ENCODE measurements around the gene ONECUT3.
"Not testable (repeated sequence)": the region's sequence is repeated elsewhere in the genome, so short reads cannot be mapped to it uniquely, and the experiment has no call there.

The ONECUT3 gene

GRCh38 chr19:1756705-1757465, 3.6 kb downstream of the ONECUT3 start:
- DNase-seq = no peak

- no peak for DNase-seq
These were observed 4.3 kb downstream of the ONECUT3 start for GRCh38 chr19:1757468-1758230.

DNA sequence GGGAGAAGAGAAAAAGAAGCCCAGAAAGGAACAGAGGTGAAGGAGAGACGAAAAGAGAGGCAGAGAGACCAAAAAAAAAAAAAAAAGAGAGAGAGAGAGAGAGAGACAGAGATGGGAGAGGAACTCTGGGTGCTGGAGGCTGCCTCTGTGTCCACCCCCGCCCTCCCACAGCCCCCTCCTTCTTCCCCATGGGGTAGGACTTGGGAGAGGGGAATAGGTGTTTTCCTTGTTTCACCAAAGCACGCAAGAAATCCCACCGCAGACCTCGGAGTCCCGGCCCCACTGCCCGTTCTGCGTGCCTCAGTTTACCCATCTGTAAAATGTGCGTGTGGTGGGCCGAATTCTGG, 4.9 kb downstream of the ONECUT3 start:
- DNase-seq = no peak

DNA sequence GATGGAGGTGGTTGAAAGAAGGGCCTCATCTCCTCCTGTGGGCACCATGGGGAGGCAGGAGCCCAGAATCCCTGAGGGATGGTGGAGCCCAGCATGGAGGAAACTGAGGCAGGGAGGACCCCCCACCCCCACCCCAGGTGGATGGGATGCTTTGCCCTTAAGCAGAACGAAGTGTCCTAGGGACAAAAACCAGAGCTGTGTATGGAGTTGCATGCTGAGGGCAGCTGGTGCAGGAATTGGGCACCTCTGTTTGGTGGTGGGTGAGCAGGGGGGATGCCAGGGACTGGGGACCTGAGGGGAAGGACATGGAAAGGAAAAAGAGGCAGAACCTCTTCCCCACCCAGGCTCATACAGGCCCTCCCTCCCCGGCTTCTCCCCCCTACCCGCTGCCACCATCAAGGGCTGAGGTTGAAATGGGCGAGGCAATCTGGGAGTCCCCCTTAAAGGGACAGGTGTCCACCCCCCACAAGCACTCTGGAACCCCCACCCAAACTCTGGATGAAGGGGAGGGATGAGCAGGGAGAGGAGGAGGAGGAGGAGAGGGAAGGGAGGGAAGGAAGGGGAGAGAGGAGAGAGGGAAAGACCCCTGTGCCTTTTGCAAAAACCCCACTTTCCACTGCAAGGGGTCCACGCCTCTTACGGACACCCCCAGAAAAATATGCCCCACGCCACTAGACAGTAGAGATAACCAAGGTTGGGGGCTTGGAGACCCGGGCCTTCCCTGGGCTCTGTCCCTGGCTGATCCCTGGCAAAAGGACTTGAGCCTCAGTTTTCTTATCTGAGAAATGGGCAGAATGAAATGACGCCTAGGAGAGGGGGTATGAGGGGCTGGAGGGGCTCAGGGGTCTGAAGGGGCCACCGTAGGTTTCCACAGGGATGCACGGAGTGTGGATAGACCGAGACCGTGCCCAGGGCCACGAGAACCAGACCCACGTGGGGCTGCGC, 5.9 kb downstream of the ONECUT3 start:
- no peak for DNase-seq

DNA sequence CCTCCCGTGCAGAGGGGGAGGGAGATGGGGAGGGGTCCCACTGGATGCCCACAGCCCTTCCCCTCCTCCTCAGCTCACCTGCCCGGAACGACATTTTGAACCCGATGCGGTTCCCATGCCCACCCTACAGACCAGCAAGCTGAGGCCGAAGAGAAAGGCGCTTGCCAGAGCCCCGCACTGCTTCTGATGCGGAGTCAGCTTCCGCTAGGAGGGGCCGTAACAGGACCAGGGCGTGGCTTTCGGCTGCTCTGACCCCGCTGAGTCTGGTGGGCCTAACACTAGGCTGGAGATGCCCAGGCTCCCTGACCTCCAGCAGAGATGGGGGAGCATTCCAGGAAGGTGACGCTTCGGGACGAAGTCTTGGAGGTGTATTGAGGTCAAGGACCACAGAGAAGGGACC, 6.7 kb downstream of the ONECUT3 start:
- no peak for DNase-seq

- not testable (repeated sequence) for DNase-seq
These were observed 7.7 kb downstream of the ONECUT3 start for GRCh38 chr19:1760786-1761527.

DNA sequence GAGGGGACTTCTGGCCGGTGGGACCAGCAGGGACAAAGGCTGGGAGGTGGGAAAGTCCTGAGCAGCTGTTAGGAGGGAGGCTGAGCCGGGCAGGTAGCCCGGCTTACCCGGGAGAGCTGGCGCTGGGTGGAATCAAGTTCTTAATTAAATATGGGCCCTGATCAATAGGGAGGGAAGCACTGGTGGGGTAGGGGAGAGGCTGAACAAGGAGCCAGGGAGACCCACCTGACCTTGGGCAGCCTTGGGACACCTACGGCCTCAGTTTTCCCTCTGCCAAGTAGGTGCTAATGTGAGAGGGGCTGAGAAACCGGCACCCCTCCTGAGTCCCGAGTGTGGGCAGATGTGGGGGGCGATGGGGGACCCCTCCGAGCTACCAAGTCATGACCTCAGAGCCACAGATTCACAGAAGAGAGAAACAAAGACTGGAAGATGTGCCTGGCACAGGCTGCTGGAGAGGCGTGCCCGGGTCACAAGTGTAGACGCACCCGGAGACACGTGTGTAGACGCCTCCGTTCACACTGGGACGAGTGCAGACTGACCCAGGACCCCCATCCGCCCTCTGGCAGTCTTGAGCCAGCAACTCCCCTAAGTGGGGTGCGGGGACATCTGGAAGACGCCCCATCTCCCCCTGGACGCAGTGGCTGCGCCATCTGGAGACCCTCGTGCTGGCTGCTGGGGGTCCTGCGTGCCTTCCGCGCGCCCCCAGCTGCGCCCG, 8.4 kb downstream of the ONECUT3 start:
- DNase-seq = no peak

DNA sequence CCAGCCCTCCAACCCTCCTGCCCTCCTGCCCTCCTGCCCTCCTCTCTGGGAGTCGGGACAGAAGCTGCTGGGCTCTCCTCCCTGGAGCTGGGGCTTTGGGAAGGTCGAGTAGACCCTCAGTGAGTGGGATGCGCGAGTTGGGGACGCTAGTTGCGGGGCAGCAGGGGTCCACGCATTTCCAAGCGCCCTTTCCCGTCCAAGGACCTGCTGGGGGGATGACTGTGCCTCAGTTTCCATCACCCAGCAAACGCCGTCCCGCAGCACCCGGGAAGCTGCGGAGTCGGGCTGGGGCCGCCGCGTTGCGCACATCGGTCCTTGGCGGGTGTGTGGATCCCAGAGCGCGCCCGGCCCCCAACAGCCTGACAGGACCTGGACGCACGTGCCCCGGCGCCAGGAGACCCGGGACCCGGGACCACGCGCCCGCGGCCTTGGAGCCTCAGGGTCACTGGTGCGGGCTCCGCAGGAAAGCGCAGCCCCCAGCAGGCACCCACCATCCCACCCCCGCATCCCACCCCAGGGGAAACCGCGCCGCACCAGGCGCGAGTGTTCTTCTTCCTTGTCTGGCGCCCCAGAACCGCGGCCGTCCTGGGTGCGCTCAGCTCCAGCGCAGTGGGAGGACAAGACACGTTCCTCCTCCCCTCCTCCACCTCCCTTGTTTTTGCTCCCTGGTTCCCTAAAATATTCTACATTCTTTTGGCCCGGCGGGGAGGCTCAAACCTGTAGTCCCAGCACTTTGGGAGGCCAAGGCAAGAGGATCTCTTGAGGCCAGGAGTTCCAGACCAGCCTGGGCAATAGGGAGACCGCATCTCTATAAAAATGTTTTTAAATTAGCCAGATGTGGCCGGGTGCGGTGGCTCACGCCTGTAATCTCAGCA, 9.2 kb downstream of the ONECUT3 start:
- no peak for DNase-seq

DNA sequence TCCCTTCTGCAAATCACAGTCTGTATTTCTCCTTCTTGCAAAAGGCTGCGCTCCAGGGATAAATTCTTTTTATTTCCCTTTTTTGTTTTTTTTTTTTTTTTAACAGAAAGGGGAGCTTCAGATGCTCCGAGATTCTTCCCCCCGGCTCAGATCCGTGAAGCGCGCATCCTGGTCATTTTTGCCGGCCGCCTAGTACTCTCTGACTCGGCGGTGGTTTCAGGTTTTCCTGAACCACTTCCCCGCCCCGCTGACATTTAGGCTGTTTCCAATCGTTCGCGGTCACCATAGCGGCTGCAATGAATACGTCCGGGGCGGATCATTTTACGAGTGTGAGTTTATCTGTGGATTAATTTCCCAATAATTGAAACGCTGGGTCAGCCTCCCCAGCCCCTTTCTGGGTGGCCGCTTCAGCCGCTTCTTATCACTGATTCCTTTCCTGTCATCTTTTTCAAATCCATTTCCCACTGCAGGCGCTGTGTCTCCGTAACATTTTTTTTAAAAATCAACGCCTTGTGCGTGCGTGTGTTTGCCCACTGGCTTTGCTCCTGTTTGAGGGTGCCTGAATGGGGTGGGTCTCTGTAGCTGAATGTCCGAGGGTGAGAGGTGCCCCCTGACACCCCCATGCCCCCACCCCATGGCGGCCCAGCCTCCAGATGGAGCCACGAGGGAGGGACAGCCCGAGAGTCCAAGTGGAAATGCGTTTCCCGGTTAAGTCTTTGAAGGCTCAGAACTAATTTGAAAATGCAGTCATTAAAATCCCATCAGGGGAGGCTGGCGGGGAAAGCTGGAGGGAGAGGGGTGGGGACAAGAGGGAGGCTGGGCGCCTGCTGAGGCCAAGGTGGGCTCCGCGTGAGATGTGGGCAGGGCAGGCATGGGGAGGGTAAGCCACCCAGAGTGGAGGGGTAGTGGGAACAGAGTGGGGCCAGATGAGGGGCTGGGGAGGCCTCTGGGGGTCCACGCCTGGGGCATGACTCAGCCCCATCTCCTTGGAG, 10.6 kb downstream of the ONECUT3 start:
- no peak for DNase-seq

- DNase-seq = no peak
These were observed 11.4 kb downstream of the ONECUT3 start for GRCh38 chr19:1764729-1765128.

GRCh38 chr19:1765232-1765903, 12.1 kb downstream of the ONECUT3 start:
- no peak for DNase-seq

DNA sequence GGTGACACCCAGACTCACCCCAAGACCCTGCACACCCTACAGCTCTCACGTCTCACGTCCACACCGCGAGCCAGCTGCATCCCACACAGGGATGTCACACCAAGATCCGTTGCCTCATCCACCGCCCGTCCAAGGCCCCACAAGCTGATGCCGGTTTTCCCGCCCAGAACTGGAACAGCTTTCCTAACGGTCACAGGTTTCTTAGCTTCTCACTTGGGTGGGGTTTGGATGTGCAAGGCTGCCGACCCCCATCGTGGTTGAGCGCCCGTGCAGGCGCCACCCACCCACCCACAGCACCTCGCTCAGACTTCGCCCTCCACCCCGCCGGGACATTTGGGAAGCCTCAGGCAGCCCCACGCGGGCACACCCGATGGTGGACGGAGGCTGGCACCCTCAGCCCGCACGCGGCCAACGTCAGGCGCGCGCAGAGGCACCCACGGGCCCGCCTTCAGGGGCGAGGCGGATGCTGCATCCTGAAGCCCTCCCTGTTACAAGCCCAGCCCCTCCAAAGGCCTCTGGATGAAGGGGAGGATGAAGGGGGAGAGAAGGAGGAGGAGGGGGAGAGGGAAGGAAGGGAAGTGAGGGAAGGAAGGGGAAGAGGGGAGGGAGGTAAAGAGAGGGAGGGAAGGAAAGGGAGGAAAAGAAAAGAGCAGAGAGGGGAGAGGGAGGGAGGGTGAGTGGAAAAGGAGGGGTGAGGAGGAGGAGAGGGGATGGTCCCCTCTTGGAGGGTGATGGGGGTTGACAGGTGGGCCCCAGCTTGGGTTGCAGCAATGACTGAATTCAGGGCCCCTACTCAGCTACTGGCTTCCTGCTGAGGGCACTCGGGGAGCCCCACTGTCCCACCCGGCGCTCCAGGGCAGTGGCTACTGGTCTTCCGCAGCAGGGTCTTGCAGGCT, 12.8 kb downstream of the ONECUT3 start:
- DNase-seq = no peak

DNA sequence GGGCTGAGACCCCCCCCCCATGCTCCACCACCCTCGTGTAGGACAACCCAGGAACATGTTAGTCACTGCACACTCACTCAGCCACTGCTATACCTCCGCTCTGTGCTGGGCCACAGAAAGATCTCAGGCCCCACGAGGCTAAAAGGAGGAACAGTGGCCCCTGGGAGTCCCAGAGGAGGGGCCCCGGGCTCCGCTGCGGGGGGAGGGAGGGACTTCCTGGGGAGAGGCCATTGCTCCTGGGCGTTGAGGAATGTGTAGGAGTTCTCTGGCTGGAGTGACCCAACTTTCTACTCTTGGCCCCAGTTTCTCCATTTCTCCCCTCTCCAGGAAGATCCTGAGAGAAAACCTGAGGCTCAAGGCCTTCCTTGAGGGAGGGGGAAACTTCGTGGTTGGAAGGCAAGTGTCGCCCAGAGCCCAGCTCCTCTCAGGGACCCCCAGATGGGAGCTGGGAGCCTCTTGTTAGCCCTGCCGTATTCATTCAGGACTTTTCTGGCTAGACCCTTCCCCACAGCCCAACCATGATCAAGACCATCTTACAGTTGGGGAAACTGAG, 13.6 kb downstream of the ONECUT3 start:
- no peak for DNase-seq

DNA sequence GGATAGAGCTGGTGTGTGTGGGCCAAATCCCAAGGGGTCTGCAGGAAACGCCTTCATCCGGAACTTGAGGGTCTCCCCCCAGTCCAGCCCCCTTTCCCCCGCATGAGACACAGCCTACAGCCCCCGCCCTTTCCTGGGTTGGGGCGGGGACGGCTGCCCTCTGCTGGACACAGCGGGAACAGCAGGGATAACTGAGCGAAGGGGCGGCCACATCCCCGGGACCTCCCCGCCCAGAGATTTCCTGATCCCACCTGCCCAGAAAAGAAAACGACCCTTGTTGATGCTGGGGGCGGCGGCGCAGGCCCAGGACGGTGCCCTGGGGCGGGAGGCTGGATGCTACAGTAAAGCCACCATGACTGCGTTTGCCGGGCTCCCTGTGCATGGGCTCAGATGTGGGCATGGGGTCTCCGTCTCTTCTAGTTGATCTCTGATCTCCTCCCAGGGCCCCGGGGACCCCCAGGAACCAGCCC, 14.2 kb downstream of the ONECUT3 start:
- DNase-seq = no peak

- no peak for DNase-seq
These were observed 14.9 kb downstream of the ONECUT3 start for GRCh38 chr19:1768248-1768647.

GRCh38 chr19:1768918-1769644, 15.8 kb downstream of the ONECUT3 start:
- no peak for DNase-seq

DNA sequence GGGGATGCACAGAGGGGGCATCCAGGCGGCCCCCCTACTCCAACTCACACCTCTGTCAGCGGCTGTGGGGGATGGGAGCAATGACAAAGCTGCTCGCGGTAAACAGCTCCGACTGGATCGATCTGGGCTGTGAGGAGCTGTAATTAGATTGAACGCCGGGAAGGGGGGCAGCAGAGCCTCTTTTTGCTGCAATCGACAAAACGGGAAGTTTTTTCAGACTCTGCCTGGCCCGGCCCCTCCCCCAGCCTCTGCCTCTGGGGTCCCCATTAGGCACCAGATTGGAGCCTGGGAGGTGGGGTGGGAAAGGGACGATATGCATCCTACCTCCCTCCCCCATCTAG, 16.3 kb downstream of the ONECUT3 start:
- no peak for DNase-seq
